ENCODE data around the gene ZNF543.

Gene ZNF543

DNA sequence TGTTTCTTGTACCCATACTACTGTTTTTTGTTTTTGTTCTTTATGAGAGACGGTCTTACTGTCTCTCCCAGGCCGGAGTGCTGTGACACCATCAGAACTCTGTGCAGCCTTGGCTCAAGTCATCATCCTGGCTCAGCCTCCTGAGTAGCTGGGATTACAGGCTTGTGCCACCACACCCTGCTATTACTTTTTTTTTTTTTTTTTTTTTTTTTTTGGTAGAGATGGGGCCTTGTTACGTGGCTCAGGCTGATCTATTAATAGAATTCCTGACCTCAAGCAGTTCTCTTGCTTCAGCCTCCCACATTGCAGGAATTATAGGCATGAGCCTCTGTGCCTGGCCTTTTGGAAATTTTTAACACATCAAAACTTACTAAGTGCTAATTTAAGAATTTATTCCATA, 27.9 kb downstream of the ZNF543 start:
- H3K4me3 ChIP-seq (ENCODE audit: low read depth, low read length), result no peak overlapping the region
- TF ChIP-seq, protein P1, sequence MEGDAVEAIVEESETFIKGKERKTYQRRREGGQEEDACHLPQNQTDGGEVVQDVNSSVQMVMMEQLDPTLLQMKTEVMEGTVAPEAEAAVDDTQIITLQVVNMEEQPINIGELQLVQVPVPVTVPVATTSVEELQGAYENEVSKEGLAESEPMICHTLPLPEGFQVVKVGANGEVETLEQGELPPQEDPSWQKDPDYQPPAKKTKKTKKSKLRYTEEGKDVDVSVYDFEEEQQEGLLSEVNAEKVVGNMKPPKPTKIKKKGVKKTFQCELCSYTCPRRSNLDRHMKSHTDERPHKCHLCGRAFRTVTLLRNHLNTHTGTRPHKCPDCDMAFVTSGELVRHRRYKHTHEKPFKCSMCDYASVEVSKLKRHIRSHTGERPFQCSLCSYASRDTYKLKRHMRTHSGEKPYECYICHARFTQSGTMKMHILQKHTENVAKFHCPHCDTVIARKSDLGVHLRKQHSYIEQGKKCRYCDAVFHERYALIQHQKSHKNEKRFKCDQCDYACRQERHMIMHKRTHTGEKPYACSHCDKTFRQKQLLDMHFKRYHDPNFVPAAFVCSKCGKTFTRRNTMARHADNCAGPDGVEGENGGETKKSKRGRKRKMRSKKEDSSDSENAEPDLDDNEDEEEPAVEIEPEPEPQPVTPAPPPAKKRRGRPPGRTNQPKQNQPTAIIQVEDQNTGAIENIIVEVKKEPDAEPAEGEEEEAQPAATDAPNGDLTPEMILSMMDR (IDR thresholded peaks at IDR 0.05; ENCODE audit: low read depth, low read length), result no peak

- H3K4me3 ChIP-seq (ENCODE audit: low read depth, low read length), result peak within 1 kb of the TSS; percentile 99
- TF ChIP-seq, protein P1 (IDR thresholded peaks at IDR 0.05; ENCODE audit: low read depth, low read length), result no peak
These were observed 30.9 kb downstream of the ZNF543 start, which contains the start of gene ZNF304 for GRCh38 chr19:57350877-57351805. Gene ZNF304, plus strand, starts transcription at chr19:57351271. Its CDS starts 394 bp downstream, at chr19:57351665.

- TF ChIP-seq, protein P1 (IDR thresholded peaks at IDR 0.05; ENCODE audit: low read depth, low read length), result no peak
- H3K4me3 ChIP-seq (ENCODE audit: low read depth, low read length), result peak overlapping the region; percentile 99
These were observed 31.6 kb downstream of the ZNF543 start for GRCh38 chr19:57351867-57352266.

GRCh38 chr19:57355916-57356315, 35.6 kb downstream of the ZNF543 start:
- TF ChIP-seq, protein P1 (IDR thresholded peaks at IDR 0.05; ENCODE audit: low read depth, low read length), result no peak
- H3K4me3 ChIP-seq (ENCODE audit: low read depth, low read length), result no peak overlapping the region

GRCh38 chr19:57357406-57357805, 37.1 kb downstream of the ZNF543 start:
- TF ChIP-seq, protein P1 (IDR thresholded peaks at IDR 0.05; ENCODE audit: low read depth, low read length), result no peak
- no peak overlapping the region for H3K4me3 ChIP-seq (ENCODE audit: low read depth, low read length)

DNA sequence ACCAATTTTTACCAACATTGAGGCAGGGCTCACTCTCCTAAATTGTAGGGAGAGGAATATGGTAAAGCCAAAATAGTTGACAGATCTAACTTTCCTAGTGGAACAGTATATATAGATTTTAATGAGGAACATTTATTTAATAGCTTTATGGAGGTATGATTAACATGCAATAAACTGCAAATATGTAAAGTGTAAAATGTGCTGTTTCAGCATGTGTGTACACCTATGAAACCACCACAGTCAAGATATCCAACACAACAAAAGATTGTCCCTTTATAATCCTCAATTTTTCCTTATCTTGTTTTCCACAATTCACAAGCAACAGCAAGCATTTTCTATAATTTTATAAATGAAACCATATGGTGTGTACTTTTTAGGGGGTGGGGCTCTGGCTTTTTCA, 39.0 kb downstream of the ZNF543 start:
- TF ChIP-seq, protein P1 (IDR thresholded peaks at IDR 0.05; ENCODE audit: low read depth, low read length), result no peak
- H3K4me3 ChIP-seq (ENCODE audit: low read depth, low read length), result no peak overlapping the region

- peak overlapping the region; percentile 56 for H3K4me3 ChIP-seq (ENCODE audit: low read depth, low read length)
- TF ChIP-seq, protein P1 (IDR thresholded peaks at IDR 0.05; ENCODE audit: low read depth, low read length), result no peak
These were observed 42.1 kb downstream of the ZNF543 start for GRCh38 chr19:57362419-57362818.
